ENCODE data around the gene KIAA0753. TPM values are rescaled to one million over a fixed set of nuclear protein-coding genes. Genes with fewer than 3 reads are reported as not detected.

Gene KIAA0753
- total and polyA plus RNA-seq, 2 of the 8 experiments (the other 6 are each of a cell fraction or from before 2014, with no cell fraction given) = 5.0 to 27.1 TPM

- no peak for TF ChIP-seq CHD7 (IDR thresholded peaks at IDR 0.05; ENCODE audit: insufficient replicate concordance, low read length)
- no peak for TF ChIP-seq CTCF (IDR thresholded peaks at IDR 0.05; ENCODE audit: control extremely low read depth in 1 of 3, insufficient read depth in 1 of 3, low read depth in 1 of 3, low read length in 3 of 3)
- 0 out of 2 replicates have a peak, but pooled peaks have one; percentile 8 for TF ChIP-seq MAX (IDR thresholded peaks at IDR 0.05)
- no peak for TF ChIP-seq CREB1 (IDR thresholded peaks at IDR 0.05)
- TF ChIP-seq HDAC2 (IDR thresholded peaks at IDR 0.05; ENCODE audit: borderline replicate concordance in 1 of 2, low read depth in 2 of 2, low read length in 2 of 2) = no peak
- TF ChIP-seq KDM4A (IDR thresholded peaks at IDR 0.05; ENCODE audit: low read depth, low read length, severe bottlenecking) = peak; percentile 88
- no peak for TF ChIP-seq CHD2 (IDR thresholded peaks at IDR 0.05; ENCODE audit: low read length)
These were observed 85.0 kb downstream of the KIAA0753 start (continued) for GRCh38 chr17:6555331-6556120.
